Activated CD4-positive, alpha-beta T cell treated with anti-CD3 and anti-CD28 coated beads for 48 hours (primary cell): ENCODE data around the gene SENP3.

Experiments used
- DNase-seq: peaks from one replicate; pipeline ENCODE4 v3.0.0-alpha.2; 2020

The SENP3 gene

GRCh38 chr17:7606280-7606679 is 44.6 kb downstream of the SENP3 start:
- DNase-seq = no peak

- DNase-seq = no peak
Measured at GRCh38 chr17:7610641-7611040, 48.9 kb downstream of the SENP3 start.

GRCh38 chr17:7611635-7612293 is 50.0 kb downstream of the SENP3 start:
- no peak for DNase-seq

- DNase-seq = no peak
Measured at GRCh38 chr17:7612294-7612640, 50.5 kb downstream of the SENP3 start.

GRCh38 chr17:7613769-7614424 is 52.2 kb downstream of the SENP3 start:
- no peak for DNase-seq

GRCh38 chr17:7614425-7615264 is 52.9 kb downstream of the SENP3 start, which contains the start of gene FXR2:
Gene FXR2, minus strand, starts transcription at chr17:7614897. Its CDS starts 365 bp downstream, at chr17:7614532.
- peak; percentile 100 for DNase-seq

- no peak for DNase-seq
Measured at GRCh38 chr17:7615265-7615747, 53.6 kb downstream of the SENP3 start.

GRCh38 chr17:7618608-7619007 is 56.9 kb downstream of the SENP3 start:
- DNase-seq = no peak

GRCh38 chr17:7620835-7621234 is 59.1 kb downstream of the SENP3 start:
- no peak for DNase-seq
